Muscle layer of duodenum (tissue), 2 donors: ENCODE results near the gene TCP11L2.
A peak's percentile ranks its signal among the peaks of the same experiment; 100 is the strongest.

Experiments used
- H3K27ac ChIP-seq: one replicate; pipeline ENCODE4 v1.7.0; 2013; ENCODE audit warnings: mild to moderate bottlenecking, low read length
- H3K27me3 ChIP-seq: one replicate; pipeline ENCODE4 v1.7.0; 2013; ENCODE audit warnings: low read depth, mild to moderate bottlenecking, control low read depth, low read length
- H3K36me3 ChIP-seq, 2 donors: one replicate each; pipeline ENCODE4 v1.7.0; 2013; ENCODE audit warnings: low read length in 2 of 2, control low read depth in 1 of 2, mild to moderate bottlenecking in 1 of 2; ENCODE audit not compliant: insufficient read depth in 2 of 2, control insufficient read depth in 1 of 2
- H3K4me1 ChIP-seq, 2 donors: one replicate each; pipeline ENCODE4 v1.7.0; 2013; ENCODE audit warnings: low read length in 2 of 2, mild to moderate bottlenecking in 2 of 2, control low read depth in 1 of 2, moderate library complexity in 1 of 2; ENCODE audit not compliant: insufficient read depth in 2 of 2, control insufficient read depth in 1 of 2
- H3K4me3 ChIP-seq, 2 donors: one replicate each; pipeline ENCODE4 v1.7.0; 2013; ENCODE audit warnings: low read length in 2 of 2, low read depth in 1 of 2, mild to moderate bottlenecking in 1 of 2
- H3K9me3 ChIP-seq, 2 donors: one replicate each; pipeline ENCODE4 v1.7.0; 2013; ENCODE audit warnings: low read length in 2 of 2, control low read depth in 1 of 2, mild to moderate bottlenecking in 1 of 2; ENCODE audit not compliant: control insufficient read depth in 1 of 2
- donor health status: healthy.

The TCP11L2 gene

DNA sequence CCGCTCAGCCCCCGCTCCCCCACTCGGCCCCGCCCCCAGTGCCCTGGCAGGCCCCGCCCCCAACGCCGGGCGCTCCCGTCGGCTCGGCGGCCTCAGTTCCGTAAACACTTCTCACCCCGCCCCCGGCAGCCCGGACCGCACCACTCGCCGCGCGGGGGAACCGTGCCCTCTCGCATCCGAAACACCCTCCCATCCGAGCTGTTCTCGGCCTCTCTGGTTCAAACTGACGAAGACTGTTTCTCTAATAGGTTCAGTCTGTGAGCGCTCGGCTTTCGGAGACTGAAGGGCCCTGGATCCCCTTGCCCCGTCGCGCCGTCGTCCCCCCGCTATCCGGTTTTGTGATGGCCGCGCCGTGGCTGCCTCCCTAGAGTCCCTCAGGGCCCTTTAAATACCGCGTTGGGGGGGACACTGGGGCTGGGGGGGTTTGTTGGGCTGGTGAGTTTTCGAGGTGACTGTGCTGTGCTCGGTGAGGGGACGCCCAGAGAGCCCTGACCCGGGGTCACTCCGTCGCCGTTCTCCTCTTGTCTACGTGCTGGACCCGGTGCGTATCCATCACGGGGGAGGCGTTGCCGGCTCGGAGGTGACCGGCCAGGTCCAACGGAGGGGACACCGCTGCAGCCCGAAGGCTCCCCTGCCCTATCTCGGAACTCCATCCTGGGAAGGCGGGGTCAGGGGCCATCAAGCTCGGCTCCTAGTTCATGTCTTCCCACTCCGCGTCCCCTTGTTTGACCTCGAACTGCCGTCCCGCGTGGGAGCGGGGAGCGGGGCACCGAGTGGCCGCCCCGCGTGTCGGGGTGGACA is at the start of gene TCP11L2:
TCP11L2 (plus strand) TSS at position 333 of the 801 bp plus-strand sequence. CDS start 8,343 bp downstream, outside the sequence.
- Histone ChIP-seq H3K4me1 (peaks cover 6 to 45% of the 10 kb centered on the region in 2 donors), H3K4me3 (peak within 1 kb of the TSS; percentile 72 to 98), H3K9me3 (no peaks in the 10 kb centered on the region), H3K36me3 (no peaks in the 10 kb centered on the region), H3K27ac (peak within 1 kb of the TSS; percentile 83), H3K27me3 (no peaks in the 10 kb centered on the region)

GRCh38 chr12:106254724-106255123 is 47.8 kb upstream of the TCP11L2 start:
- Histone ChIP-seq H3K27ac (no peak overlapping the region), H3K4me1 (no peaks in the 10 kb centered on the region)

DNA sequence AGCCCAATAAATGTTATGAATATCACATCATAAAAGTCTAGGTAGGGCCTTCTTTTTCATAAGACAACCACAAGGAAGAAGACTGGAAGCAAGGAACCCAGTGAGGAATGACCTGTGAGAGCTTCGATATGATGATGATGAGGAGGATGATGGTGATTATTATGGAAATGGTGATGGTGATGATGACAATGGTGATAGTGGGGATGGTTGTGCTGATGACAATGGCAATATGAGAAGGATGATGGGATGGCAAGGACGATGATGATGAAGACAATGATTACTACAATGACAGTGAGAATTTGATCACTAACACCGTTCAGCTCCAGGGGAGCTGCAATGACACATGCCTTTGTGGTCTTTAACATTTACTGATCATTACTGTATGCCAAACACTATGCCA is 47.0 kb upstream of the TCP11L2 start:
- no peaks in the 10 kb centered on the region for H3K36me3 ChIP-seq
- H3K27me3 ChIP-seq, result no peaks in the 10 kb centered on the region
- no peaks in the 10 kb centered on the region for H3K9me3 ChIP-seq
- no peak overlapping the region for H3K27ac ChIP-seq
- H3K4me3 ChIP-seq, result no peak overlapping the region
- no peaks in the 10 kb centered on the region for H3K4me1 ChIP-seq

More at GRCh38 chr12:106254724-106255123, 47.8 kb upstream of the TCP11L2 start:
- H3K36me3 ChIP-seq, result no peaks in the 10 kb centered on the region
- H3K9me3 ChIP-seq, result no peaks in the 10 kb centered on the region
- no peaks in the 10 kb centered on the region for H3K27me3 ChIP-seq
- H3K4me3 ChIP-seq, result no peak overlapping the region

GRCh38 chr12:106255952-106256351 is 46.6 kb upstream of the TCP11L2 start:
- Histone ChIP-seq H3K36me3 (no peaks in the 10 kb centered on the region), H3K4me3 (no peak overlapping the region), H3K27me3 (no peaks in the 10 kb centered on the region)

GRCh38 chr12:106256524-106256923 is 46.0 kb upstream of the TCP11L2 start:
- no peaks in the 10 kb centered on the region for H3K27me3 ChIP-seq
- H3K4me1 ChIP-seq, result no peaks in the 10 kb centered on the region

More at GRCh38 chr12:106255952-106256351, 46.6 kb upstream of the TCP11L2 start:
- no peaks in the 10 kb centered on the region for H3K4me1 ChIP-seq
- no peak overlapping the region for H3K27ac ChIP-seq
- H3K9me3 ChIP-seq, result no peaks in the 10 kb centered on the region

GRCh38 chr12:106258226-106258625 is 44.3 kb upstream of the TCP11L2 start:
- no peaks in the 10 kb centered on the region for H3K27me3 ChIP-seq
- H3K4me3 ChIP-seq, result no peak overlapping the region
- H3K27ac ChIP-seq, result no peak overlapping the region
- H3K9me3 ChIP-seq, result no peaks in the 10 kb centered on the region
- no peaks in the 10 kb centered on the region for H3K36me3 ChIP-seq
- H3K4me1 ChIP-seq, result no peaks in the 10 kb centered on the region

More at GRCh38 chr12:106256524-106256923, 46.0 kb upstream of the TCP11L2 start:
- Histone ChIP-seq H3K36me3 (no peaks in the 10 kb centered on the region), H3K27ac (no peak overlapping the region), H3K9me3 (no peaks in the 10 kb centered on the region), H3K4me3 (no peak overlapping the region)

GRCh38 chr12:106258935-106259334 is 43.6 kb upstream of the TCP11L2 start:
- no peaks in the 10 kb centered on the region for H3K9me3 ChIP-seq
- H3K27me3 ChIP-seq, result no peaks in the 10 kb centered on the region
- H3K27ac ChIP-seq, result no peak overlapping the region
- no peaks in the 10 kb centered on the region for H3K36me3 ChIP-seq
- H3K4me3 ChIP-seq, result no peak overlapping the region
- no peaks in the 10 kb centered on the region for H3K4me1 ChIP-seq

DNA sequence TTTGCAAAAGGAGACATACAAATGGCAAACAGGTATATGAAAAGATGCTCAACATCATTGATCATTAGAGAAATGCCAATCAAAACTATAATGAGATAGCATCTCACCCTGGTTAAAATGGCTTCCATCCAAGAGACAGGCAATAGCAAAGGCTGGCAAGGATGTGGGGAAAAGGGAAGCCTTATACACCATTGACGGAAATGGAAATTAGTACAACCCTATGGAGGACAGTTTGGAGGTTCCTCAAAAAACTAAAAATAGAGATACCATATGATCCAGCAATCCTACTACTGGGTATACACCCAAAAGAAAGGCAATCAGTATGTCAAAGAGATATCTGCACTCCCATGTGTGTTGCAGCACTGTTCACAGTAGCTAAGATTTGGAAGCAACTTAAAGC is 37.4 kb upstream of the TCP11L2 start:
- Histone ChIP-seq H3K4me1 (no peaks in the 10 kb centered on the region), H3K9me3 (no peaks in the 10 kb centered on the region), H3K4me3 (no peak overlapping the region), H3K27ac (no peak overlapping the region), H3K36me3 (no peaks in the 10 kb centered on the region), H3K27me3 (no peaks in the 10 kb centered on the region)

DNA sequence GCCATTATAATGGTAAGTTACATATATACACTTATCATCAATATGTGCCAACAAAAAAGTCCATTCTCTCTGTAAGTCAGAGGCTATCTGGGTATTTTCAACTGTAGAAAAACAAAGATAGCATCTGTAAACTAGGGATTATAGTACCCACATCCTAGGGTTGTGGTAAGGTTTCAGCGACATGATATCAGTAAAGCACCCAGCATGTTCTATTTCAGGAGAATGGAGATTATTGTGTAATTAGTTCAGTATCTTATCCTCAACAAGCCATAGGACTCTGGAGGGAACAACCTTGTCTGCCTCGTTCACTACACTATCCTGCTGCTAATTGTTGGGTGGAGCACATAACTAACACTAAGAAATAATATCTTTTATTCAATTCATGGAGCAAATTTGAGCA is 35.0 kb upstream of the TCP11L2 start:
- Histone ChIP-seq H3K4me1 (no peaks in the 10 kb centered on the region), H3K27me3 (no peaks in the 10 kb centered on the region), H3K9me3 (no peaks in the 10 kb centered on the region), H3K27ac (no peak overlapping the region), H3K4me3 (no peak overlapping the region), H3K36me3 (no peaks in the 10 kb centered on the region)

DNA sequence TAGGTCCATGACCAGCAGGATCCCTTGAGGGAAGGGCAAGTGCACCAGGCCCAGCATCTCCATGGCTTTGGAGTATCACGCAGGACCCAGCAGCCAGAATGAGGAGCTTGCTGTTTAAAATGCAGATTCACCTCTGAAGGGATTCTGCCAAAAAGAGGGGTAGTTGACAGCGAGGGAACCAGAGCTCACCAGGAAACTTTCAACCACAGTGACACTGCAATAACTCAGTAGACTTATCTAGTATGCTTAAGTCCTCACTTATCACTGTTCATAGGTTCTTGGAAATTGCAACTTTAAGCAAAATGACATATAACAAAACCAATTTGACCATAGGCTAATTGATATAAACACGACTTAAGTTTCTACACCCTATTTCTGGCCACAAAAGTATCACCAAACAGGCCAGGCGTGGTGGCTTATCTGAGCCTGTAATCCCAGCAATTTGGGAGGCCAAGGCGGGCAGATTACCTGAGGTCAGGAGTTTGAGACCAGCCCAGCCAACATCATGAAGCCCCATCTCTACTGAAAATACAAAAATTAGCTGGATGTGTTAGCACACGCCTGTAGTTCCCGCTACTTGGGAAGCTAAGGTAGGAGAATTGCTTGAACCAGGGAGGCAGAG is 33.3 kb upstream of the TCP11L2 start:
- Histone ChIP-seq H3K4me1 (no peaks in the 10 kb centered on the region), H3K9me3 (no peaks in the 10 kb centered on the region), H3K27ac (no peak overlapping the region), H3K4me3 (no peak overlapping the region), H3K36me3 (no peaks in the 10 kb centered on the region), H3K27me3 (no peaks in the 10 kb centered on the region)

- H3K36me3 ChIP-seq, result no peaks in the 10 kb centered on the region
- H3K27me3 ChIP-seq, result no peaks in the 10 kb centered on the region
- H3K4me3 ChIP-seq, result no peak overlapping the region
- no peaks in the 10 kb centered on the region for H3K9me3 ChIP-seq
- no peaks in the 10 kb centered on the region for H3K4me1 ChIP-seq
- H3K27ac ChIP-seq, result no peak overlapping the region
Observed at GRCh38 chr12:106271575-106272505, 30.7 kb upstream of the TCP11L2 start.
